IMR-90 (cell line): ENCODE data around the gene EIF3A. TPM values are rescaled to one million over a fixed set of nuclear protein-coding genes. Genes with fewer than 3 reads are reported as not detected.
A peak's percentile ranks its signal among the peaks of the same experiment; 100 is the strongest.

Source experiments
- ATAC-seq: fragments of 200-7000 bp; cut with Tn5 transposase; 2 replicates; pipeline ENCODE4 v1.9.1; 2020; ENCODE audit warnings: low read depth, mild to moderate bottlenecking, moderate library complexity
- BruUV-seq: library from RNA; stranded (reverse); fragments of 400-500 nt; replicated peaks from 2 replicates; lab custom pipeline; 2021; lab: Mats Ljungman, UMichigan
- CTCF ChIA-PET: fragments of 300-600 bp; formaldehyde crosslinking; extraction: SDS; loops from one replicate; lab custom pipeline; 2021; ENCODE audit warnings: antibody characterized with exemption; lab: Yijun Ruan, JAX
- POLR2A ChIA-PET: fragments of 300-600 bp; sonication (Branson Sonifier 250); formaldehyde crosslinking; loops from one replicate; lab custom pipeline; 2022; ENCODE audit warnings: antibody characterized with exemption; ENCODE audit not compliant: unreplicated experiment; lab: Charles Lee
- DNase-seq: peaks from one replicate; pipeline ENCODE4 v3.0.0; 2013
- H2AFZ ChIP-seq: replicated peaks from 2 replicates; pipeline ENCODE3; 2013; ENCODE audit warnings: low read length, mild to moderate bottlenecking; ENCODE audit not compliant: poor library complexity
- H2AK5ac ChIP-seq: 2 replicates; pipeline ENCODE4 v1.6.1; 2013; ENCODE audit warnings: low read depth, low read length, inconsistent platforms
- H2AK9ac ChIP-seq: replicated peaks from 2 replicates; pipeline ENCODE3; 2013; ENCODE audit warnings: mild to moderate bottlenecking, low read depth, low read length, moderate library complexity; ENCODE audit not compliant: poor library complexity
- H2BK120ac ChIP-seq: 2 replicates; pipeline ENCODE4 v1.6.1; 2013; ENCODE audit warnings: low read depth, low read length, inconsistent platforms
- H2BK15ac ChIP-seq: 3 replicates; pipeline ENCODE4 v1.6.1; 2013; ENCODE audit warnings: low read depth, low read length, inconsistent platforms
- H2BK20ac ChIP-seq: 2 replicates; pipeline ENCODE4 v1.6.1; 2013; ENCODE audit warnings: low read depth, mild to moderate bottlenecking, inconsistent platforms, low read length, moderate library complexity
- H2BK5ac ChIP-seq: 2 replicates; pipeline ENCODE4 v1.6.1; 2013; ENCODE audit warnings: mild to moderate bottlenecking, low read depth, low read length, inconsistent platforms; ENCODE audit not compliant: poor library complexity, severe bottlenecking
- H3K14ac ChIP-seq: replicated peaks from 2 replicates; pipeline ENCODE4 v1.6.1; 2013; ENCODE audit warnings: low read depth, low read length, inconsistent platforms
- H3K18ac ChIP-seq: 2 replicates; pipeline ENCODE4 v1.6.1; 2013; ENCODE audit warnings: low read depth, low read length, control low read depth
- H3K23ac ChIP-seq: 2 replicates; pipeline ENCODE4 v1.6.1; 2013; ENCODE audit warnings: low read depth, low read length, inconsistent platforms
- H3K27ac ChIP-seq: 2 replicates; pipeline ENCODE4 v1.5.1; 2013; ENCODE audit warnings: mild to moderate bottlenecking, control low read depth, low read length; ENCODE audit not compliant: insufficient read depth
- H3K27me3 ChIP-seq: 2 replicates; pipeline ENCODE4 v1.6.1; 2013; ENCODE audit warnings: low read length; ENCODE audit not compliant: control insufficient read depth, insufficient read depth
- H3K36me3 ChIP-seq: 2 replicates; pipeline ENCODE4 v1.6.1; 2013; ENCODE audit warnings: low read length, mixed read lengths; ENCODE audit not compliant: control insufficient read depth, insufficient read depth
- H3K4ac ChIP-seq: 2 replicates; pipeline ENCODE4 v1.6.1; 2013; ENCODE audit warnings: low read depth, low read length, inconsistent platforms
- H3K4me1 ChIP-seq: 2 replicates; pipeline ENCODE4 v1.6.1; 2013; ENCODE audit warnings: low read length, mixed read lengths; ENCODE audit not compliant: control insufficient read depth, insufficient read depth
- H3K4me2 ChIP-seq: 2 replicates; pipeline ENCODE4 v1.6.1; 2013; ENCODE audit warnings: low read depth, mild to moderate bottlenecking, control low read depth, low read length, moderate library complexity
- H3K4me3 ChIP-seq: 2 replicates; pipeline ENCODE4 v1.5.1; 2013; ENCODE audit warnings: low read depth, mild to moderate bottlenecking, control low read depth, low read length, moderate library complexity; ENCODE audit not compliant: insufficient read depth
- H3K56ac ChIP-seq: 2 replicates; pipeline ENCODE4 v1.6.1; 2013; ENCODE audit warnings: low read length, inconsistent platforms; ENCODE audit not compliant: insufficient read depth; ENCODE audit errors: extremely low read depth
- H3K79me1 ChIP-seq, 2 experiments: 2 replicates each; pipeline ENCODE4 v1.6.1; 2013; ENCODE audit warnings: low read length in 2 of 2, inconsistent platforms in 1 of 2, low read depth in 1 of 2
- H3K9ac ChIP-seq: 2 replicates; pipeline ENCODE4 v1.6.1; 2013; ENCODE audit warnings: low read depth, low read length, control low read depth
- H3K9me1 ChIP-seq: 2 replicates; pipeline ENCODE4 v1.6.1; 2013; ENCODE audit warnings: low read length, inconsistent platforms; ENCODE audit not compliant: insufficient read depth
- H3K9me3 ChIP-seq: 2 replicates; pipeline ENCODE4 v1.6.1; 2013; ENCODE audit warnings: low read length; ENCODE audit not compliant: control insufficient read depth, insufficient read depth
- H4K20me1 ChIP-seq: 2 replicates; pipeline ENCODE4 v1.6.1; 2013; ENCODE audit warnings: low read length, inconsistent platforms; ENCODE audit not compliant: insufficient read depth
- H4K5ac ChIP-seq: 2 replicates; pipeline ENCODE4 v1.6.1; 2013; ENCODE audit warnings: mild to moderate bottlenecking, low read depth, low read length, control low read depth
- H4K8ac ChIP-seq, 2 experiments: 2 replicates each; pipeline ENCODE4 v1.6.1; 2013; ENCODE audit warnings: low read depth in 2 of 2, low read length in 2 of 2, control low read depth in 1 of 2, inconsistent platforms in 1 of 2
- H4K91ac ChIP-seq: 2 replicates; pipeline ENCODE4 v1.6.1; 2013; ENCODE audit warnings: low read depth, low read length, inconsistent platforms; ENCODE audit not compliant: insufficient read depth
- CEBPB ChIP-seq: IDR thresholded peaks from 2 replicates; pipeline ENCODE4 v1.6.1; 2012; ENCODE audit warnings: low read depth, low read length, improper control_type of control experiment
- CTCF ChIP-seq: conservative IDR thresholded peaks from 2 replicates; pipeline ENCODE4 v1.5.1; 2012; ENCODE audit warnings: mild to moderate bottlenecking, low read depth, low read length, improper control_type of control experiment
- FOS ChIP-seq: fragments of 150-350 bp; IDR thresholded peaks from 2 replicates; pipeline ENCODE4 v1.6.1; 2016; ENCODE audit warnings: low read depth, low read length
- NFE2L2 ChIP-seq: fragments of 150-350 bp; IDR thresholded peaks from 2 replicates; pipeline ENCODE4 v1.6.1; 2016; ENCODE audit warnings: low read depth, mild to moderate bottlenecking, low read length
- RAD21 ChIP-seq: IDR thresholded peaks from 2 replicates; pipeline ENCODE4 v1.6.1; 2012; ENCODE audit warnings: low read length, improper control_type of control experiment
- SMC3 ChIP-seq: fragments of 150-350 bp; IDR thresholded peaks from 2 replicates; pipeline ENCODE4 v1.6.1; 2016; ENCODE audit warnings: low read depth, mild to moderate bottlenecking, antibody characterized with exemption, low read length, moderate library complexity
- WGBS, 2 experiments: methylation state at CpG; one replicate each; pipeline versions ENCODE4 v1.1.5 to v1.1.7; 2013; ENCODE audit warnings: missing lambda C conversion rate in 2 of 2; ENCODE audit not compliant: insufficient read length in 1 of 2; ENCODE audit errors: extremely low coverage in 2 of 2; 5-methylcytosine and 5-hydroxymethylcytosine counted together
- dilution Hi-C: fragments of 300-500 bp; cut with HindIII; formaldehyde crosslinking; loops from one replicate; pipeline ENCODE4 v1.14.3; 2018; ENCODE audit warnings: low sequenced_read_pairs; ENCODE audit not compliant: unreplicated experiment
- in situ Hi-C: fragments of 300-500 bp; cut with MboI; formaldehyde crosslinking; loops from 3 replicates; pipeline ENCODE4 v1.14.3; 2019; ENCODE audit warnings: low sequenced_read_pairs, inconsistent platforms, mixed read lengths
- intact Hi-C: fragments of 100-400 bp; cut with micrococcal nuclease; formaldehyde crosslinking; loops from 2 replicates; pipeline ENCODE4 v1.10.0; 2022
- polyA plus RNA-seq, 3 experiments: library from polyadenylated mRNA; depleted of rRNA; stranded (reverse); fragments of >200 nt; gene quantifications; 2 replicates each; pipeline ENCODE4 v1.2.3, GENCODE V29; 2012; ENCODE audit warnings: low replicate concordance in 1 of 3
- total RNA-seq: library from RNA; depleted of rRNA; stranded (reverse); fragments of >200 nt; gene quantifications from 2 replicates; pipeline ENCODE4 v1.2.3, GENCODE V29; 2012

EIF3A gene
- total and polyA plus RNA-seq, 2 of the 4 experiments (the other 2 are of a cell fraction), result 49.6 to 145 TPM

- H3K4me3 ChIP-seq, result no peak overlapping the region
- peak; percentile 90 for ATAC-seq
- H4K8ac ChIP-seq, result peak overlapping the region; percentile 52 to 88; a peak in 3 of 4 replicates
- peak overlapping the region; percentile 67 for H3K14ac ChIP-seq
- in situ Hi-C loops (no loop called here), intact Hi-C loops (loop anchor here (1.0 kb wide), 1 partner anchor 10 kb away; the partner anchor contains the start of gene DENND10), dilution Hi-C loops (no loop called here)
- H4K5ac ChIP-seq, result peak overlapping the region; percentile 25
- peaks cover 4% of the 10 kb centered on the region for H4K20me1 ChIP-seq
- H3K36me3 ChIP-seq, result peaks cover 27% of the 10 kb centered on the region
- peak overlapping the region; percentile 87 for H2BK20ac ChIP-seq
- peak overlapping the region; percentile 87 for H2AK5ac ChIP-seq
- CTCF ChIA-PET, result interaction anchor here (0.6 kb wide), 1 partner anchor 799 kb away, joined by 3 read pairs; no protein-coding TSS in a partner anchor
- H3K56ac ChIP-seq, result peak overlapping the region; percentile 76; the same call in 1 of the 2 replicates
- H2AK9ac ChIP-seq, result peak overlapping the region; percentile 79
- peak overlapping the region; percentile 62 for H3K18ac ChIP-seq
- H4K91ac ChIP-seq, result peak overlapping the region; percentile 83
- peak overlapping the region; percentile 87 for H3K27ac ChIP-seq
- H3K23ac ChIP-seq, result peak overlapping the region; percentile 70
- peak overlapping the region; percentile 88 for H3K4ac ChIP-seq
- H3K9me3 ChIP-seq, result no peaks in the 10 kb centered on the region
- BruUV-seq, result no TSS peak
- no peaks in the 10 kb centered on the region for H3K9me1 ChIP-seq
- H2BK5ac ChIP-seq, result peak overlapping the region; percentile 92
- peak; percentile 95 for DNase-seq
- H3K4me2 ChIP-seq, result peak overlapping the region; percentile 34
- H2BK15ac ChIP-seq, result peak overlapping the region; percentile 75; the same call in 2 of the 3 replicates
- H3K4me1 ChIP-seq, result peaks cover 15% of the 10 kb centered on the region
- WGBS, 2 experiments, result 60% methylated on average over 2 of the region's 11 CpGs; no CpG with 5 or more reads in 1 of the 2 experiments
- peak overlapping the region; percentile 89 for H2BK120ac ChIP-seq
- POLR2A ChIA-PET, result no interaction called here
- no peaks in the 10 kb centered on the region for H3K27me3 ChIP-seq
- TF ChIP-seq SMC3 (no peak), CTCF (no peak), CEBPB (peak; percentile 99), FOS (peak; percentile 64; the same call in 1 of the 2 replicates), NFE2L2 (peak; percentile 19; the same call in 1 of the 2 replicates), RAD21 (peak; percentile 16; the same call in 1 of the 2 replicates)
- H2AFZ ChIP-seq, result peak overlapping the region; percentile 46
- peak overlapping the region; percentile 38; the same call in 1 of the 2 replicates for H3K9ac ChIP-seq
- peaks cover 6 to 22% of the 10 kb centered on the region in 2 experiments; a peak in 3 of 4 replicates for H3K79me1 ChIP-seq
Measured at GRCh38 chr10:119113751-119114732, 33.4 kb upstream of the EIF3A start.
